Hematopoietic multipotent progenitor cell treated with erythropoietin and hydrocortisone succinate and interleukin-3 and kit ligand, for 6 days (in vitro differentiated cells): ENCODE measurements around the gene ANP32B.
"Not testable (repeated sequence)": the region's sequence is repeated elsewhere in the genome, so short reads cannot be mapped to it uniquely, and the experiment has no call there.

Experiments
- DNase-seq: peaks from one replicate; pipeline ENCODE4 v3.0.0-alpha.2; 2015

Gene ANP32B

GRCh38 chr9:97964901-97965300 lies 18.2 kb upstream of the ANP32B start:
- no peak for DNase-seq

DNA sequence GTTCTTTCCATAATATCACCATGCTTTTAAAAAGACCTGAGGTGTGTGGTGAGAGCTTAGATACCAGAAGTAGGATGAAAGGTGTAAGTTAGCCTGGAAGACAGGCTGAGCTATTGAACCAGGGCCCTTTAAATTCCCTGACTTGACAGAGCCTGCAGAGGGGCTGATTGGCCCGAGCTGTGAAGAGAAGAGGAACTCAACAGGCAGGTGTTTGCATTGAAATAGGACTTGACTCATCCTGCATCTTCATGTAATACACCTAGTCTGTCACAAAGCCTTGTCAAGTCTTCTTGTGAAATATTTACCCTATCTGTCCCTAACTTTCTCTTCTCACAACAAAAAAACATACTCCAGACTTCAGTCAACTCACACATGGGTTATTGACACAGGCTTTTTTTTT lies 16.6 kb upstream of the ANP32B start:
- DNase-seq, result no peak

DNA sequence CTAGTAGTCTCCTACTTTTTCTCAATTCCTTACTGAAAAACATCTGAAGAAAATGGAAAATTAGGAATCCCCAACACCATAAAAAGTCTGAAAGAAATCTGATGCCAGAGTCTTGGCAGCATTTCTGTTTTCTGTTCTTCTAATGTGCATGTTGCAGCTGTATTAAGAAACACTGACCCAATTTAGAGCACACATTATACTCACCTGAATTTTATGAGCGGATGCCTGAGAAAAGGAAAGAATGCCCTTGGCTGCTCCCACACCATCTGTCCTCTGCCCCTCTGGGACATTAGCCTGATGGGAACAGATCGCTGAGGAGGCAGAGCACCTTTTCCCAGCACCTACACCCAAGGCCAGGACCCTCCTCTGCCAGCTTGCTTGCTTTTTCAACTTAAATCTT lies 14.1 kb upstream of the ANP32B start:
- no peak for DNase-seq

GRCh38 chr9:97970165-97970564 lies 13.0 kb upstream of the ANP32B start:
- DNase-seq, result no peak

- DNase-seq, result no peak
These were observed 10.4 kb upstream of the ANP32B start for GRCh38 chr9:97972753-97973152.

DNA sequence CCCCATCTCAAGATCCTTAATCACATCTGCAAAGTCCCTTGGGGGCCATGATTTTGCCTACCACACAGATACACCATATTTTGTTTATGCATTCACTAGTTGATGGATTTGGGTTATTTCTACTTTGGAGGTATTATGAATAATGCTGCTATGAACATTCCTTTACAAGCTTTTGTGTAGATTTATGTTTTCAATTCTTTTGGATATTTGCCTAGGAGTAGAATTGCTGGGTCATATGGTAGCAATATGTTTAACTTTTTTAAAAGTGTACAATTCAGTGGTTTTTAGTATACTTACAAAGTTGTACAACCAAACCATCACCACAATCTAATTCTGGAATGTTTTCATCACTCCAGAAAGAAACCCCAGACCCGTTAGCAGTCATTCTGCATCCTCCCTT lies 7.8 kb upstream of the ANP32B start:
- no peak for DNase-seq

DNA sequence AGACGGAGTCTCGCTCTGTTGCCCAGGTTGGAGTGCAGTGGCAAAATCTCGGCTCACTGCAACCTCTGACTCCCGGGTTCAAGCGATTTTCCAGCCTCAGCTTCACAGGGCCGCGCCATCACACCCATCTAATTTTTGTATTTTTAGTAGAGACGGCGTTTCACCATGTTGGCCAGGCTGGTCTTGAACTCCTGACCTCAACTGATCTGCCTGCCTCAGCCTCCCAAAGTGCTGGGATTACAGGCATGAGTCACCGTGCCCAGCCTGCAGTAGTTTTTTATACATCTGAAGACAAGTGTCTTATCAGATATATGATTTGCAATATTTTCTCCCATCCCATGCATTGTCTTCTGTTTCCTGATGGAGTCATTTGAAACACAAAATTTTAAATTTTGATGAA lies 6.5 kb upstream of the ANP32B start:
- not testable (repeated sequence) for DNase-seq

DNA sequence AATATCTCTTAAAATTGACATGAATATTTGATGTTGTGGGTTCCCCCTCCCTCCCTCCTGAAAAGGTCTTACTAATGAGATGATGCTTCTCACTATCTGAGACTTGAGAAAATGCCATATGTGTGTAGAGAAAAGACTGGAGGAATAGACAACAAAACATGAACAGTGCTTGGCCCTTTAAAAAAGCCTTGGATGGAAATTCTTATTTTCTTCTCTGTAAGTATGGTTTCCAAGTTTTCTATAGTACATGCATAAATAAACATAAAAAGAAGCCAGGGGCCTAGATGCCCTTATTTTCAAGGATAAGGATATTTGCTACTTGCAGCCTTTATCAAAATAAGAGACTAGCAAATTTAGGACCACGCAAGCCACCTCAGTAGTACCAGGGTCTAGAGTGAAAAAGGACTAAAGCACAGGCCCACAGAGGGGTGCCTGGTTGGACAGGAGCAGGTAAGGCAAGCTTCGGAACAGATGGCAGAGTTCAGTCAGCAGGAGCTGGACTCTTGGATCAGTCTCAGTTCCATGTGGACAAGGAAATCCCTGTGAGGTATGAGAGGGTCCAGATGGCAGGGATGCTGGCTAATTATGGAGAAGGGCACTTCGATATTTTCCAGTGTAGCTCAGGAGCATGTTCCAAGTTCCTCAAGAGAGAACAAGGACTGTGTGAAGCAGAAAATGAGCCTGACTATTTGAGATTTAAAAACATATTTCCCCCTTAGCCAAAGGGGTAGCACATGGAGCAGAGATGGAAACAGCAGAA lies 4.6 kb upstream of the ANP32B start:
- DNase-seq, result no peak

DNA sequence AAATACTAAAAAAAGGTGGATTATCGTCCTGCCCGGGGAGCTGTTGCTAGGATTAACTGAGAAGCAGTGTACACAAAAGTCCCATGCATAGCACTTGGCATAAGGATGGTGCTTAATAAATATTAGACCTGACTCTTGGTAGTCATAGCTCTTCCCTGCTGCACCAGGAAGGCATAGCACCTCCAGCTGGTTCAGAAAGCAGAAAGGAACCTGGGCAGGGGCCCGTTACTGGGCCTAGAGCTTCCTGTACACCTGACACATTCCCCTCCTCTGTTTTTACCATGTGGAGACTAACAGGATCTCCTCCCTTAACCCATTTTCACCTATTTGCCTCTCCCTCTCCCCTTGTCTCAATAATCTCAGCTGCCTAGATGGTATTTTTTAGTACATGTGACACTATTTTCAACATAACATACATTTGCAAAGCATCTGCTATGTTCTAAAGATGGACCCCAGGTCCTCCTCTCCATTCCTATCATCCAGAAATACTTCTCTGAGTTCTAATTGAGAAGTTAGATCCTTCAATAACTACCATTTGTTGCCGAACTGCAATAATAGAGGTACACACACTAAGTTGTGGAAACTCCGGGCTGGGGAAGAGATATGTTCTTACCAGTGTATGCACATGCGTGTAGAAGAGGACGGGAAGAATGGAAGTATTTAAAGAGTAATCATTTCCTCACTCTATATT lies 3.2 kb upstream of the ANP32B start:
- no peak for DNase-seq

GRCh38 chr9:97980479-97980803 lies 2.7 kb upstream of the ANP32B start:
- DNase-seq, result peak; percentile 52

- peak; percentile 80 for DNase-seq
These were observed 2.0 kb upstream of the ANP32B start for GRCh38 chr9:97980918-97981845.

- peak; percentile 62 for DNase-seq
These were observed 1.1 kb upstream of the ANP32B start for GRCh38 chr9:97981846-97982682.

DNA sequence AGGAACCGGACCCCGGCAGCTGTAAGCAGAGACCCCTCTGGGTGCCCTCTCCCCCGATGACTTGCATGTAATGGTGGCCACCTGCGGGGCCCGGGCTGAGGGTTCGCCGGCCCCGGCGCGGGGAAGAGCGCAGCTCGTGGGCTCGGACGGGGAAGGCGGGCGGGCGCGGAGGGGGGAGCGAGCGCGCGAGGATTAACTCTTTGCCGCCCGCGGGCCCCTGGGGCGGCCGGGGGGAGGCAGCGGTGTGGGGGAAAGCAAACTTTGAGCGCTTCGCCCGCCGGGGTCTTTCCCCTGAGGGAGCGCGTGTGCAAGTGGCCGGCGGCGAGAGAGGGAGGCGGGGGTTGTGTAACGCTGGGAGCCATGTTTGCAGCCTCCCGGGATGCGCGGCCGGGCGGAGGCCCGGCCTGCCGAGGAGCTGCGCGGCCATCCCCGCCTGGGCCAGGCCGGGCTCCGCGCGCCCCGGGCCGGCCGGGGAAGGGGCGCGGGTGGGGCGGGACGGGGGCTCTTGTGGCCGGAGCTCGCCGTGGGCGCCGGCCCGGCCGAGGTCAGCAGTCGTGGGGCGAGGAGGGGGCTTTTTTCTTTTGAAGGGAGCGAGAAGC lies 547 bp downstream of the ANP32B start:
- peak; percentile 59 for DNase-seq

GRCh38 chr9:97984188-97985057 lies 1.3 kb downstream of the ANP32B start:
- peak; percentile 82 for DNase-seq

DNA sequence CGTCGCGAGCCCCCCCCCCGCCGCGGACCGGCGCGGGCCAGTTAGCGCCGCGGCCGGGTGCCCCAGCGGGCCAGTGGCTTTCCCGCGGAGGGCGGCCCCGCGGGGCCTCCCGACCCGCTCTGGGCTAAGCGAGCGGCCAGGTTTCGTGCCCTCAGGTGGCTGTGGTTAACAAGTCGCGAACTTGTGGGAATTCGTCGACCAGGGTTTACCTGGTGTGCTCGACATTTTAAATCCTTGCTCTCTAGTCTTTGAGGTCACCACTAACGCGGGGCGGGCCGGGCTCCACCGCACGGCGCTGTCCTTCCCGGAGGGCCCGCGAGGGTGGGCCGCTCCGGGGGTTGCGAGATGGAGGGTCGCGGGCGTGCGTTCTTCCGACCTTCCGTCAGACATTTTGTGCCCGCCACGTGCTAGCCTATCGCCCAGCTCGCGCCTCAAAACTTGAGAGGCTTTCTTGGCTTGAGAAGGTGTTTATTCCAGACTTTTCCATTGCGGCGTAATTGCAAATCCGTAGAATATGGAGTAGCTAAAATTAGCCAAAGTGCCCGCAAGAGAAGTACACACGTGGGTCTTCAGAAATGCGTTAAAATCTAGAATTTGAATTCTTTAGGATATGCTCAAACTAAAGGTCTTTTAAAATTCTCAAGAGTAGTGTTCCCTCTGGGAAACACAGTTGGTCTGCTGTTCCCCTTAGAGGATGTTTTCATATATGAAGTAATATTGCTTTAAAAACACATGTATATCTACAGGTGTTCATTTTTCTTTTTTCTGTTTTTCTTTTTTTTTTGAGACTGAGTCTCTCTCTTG lies 2.1 kb downstream of the ANP32B start:
- peak; percentile 74 for DNase-seq

DNA sequence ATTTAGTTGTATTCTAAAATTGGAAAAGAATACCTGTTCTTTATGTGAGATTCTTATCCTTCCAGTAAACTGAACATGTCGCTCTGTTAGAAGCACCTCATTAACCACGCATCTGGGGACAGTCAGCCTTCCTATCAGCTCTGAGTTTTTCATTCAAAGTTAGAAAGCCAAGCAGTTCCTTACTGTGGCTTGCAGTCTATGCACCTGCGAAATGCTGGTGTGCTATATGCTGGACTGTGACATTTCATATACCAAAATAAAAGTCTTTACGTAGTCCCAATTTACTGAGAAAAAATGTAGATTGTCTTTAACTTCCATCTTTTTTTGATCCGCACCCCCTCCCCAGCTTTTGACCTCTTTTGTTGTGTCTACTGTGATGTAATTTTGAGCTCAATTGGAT lies 4.3 kb downstream of the ANP32B start:
- DNase-seq, result peak; percentile 47

- no peak for DNase-seq
These were observed 7.1 kb downstream of the ANP32B start for GRCh38 chr9:97990259-97990658.

- DNase-seq, result no peak
These were observed 8.7 kb downstream of the ANP32B start for GRCh38 chr9:97991818-97992217.

DNA sequence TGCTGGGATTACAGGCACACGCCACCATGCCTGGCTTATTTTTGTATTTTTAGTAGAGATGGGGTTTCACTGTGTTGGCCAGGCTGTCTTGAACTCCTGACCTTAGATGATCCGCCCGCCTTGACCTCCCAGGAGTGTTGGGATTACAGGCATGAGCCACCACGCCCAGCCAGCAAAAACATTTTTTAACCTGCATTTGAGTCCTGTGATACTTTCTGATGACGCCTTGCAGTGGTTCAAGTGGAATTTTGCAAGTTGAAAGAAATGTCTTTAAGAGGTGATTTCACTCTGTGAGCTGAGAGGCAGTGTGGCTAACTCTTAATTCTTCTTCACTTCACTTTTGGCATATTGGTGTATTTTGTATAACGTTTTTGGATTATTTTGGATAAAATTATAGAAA lies 9.1 kb downstream of the ANP32B start:
- DNase-seq, result no peak

- DNase-seq, result peak; percentile 63
These were observed 9.9 kb downstream of the ANP32B start for GRCh38 chr9:97993000-97993399.
